GM23338 (cell line): ENCODE results near the gene SHISA7. TPM values are rescaled to one million over a fixed set of nuclear protein-coding genes. Genes with fewer than 3 reads are reported as not detected.

Source experiments
- ATAC-seq: fragments of 200-7000 bp; cut with Tn5 transposase; 3 replicates; pipeline ENCODE4 v1.9.1; 2020
- DNase-seq: peaks from one replicate; pipeline ENCODE4 v3.0.0-alpha.2; 2015; ENCODE audit warnings: low spot score
- H2AFZ ChIP-seq: fragments of 200-600 bp; sonication (generic); 2 replicates; pipeline ENCODE4 v1.8.0; 2016; ENCODE audit warnings: antibody characterized with exemption, mild to moderate bottlenecking, moderate library complexity
- H3F3A ChIP-seq: fragments of 200-600 bp; sonication (generic); replicated peaks from 2 replicates; pipeline ENCODE4 v1.8.0; 2017; ENCODE audit warnings: antibody characterized with exemption, mixed run types, low read depth
- H3K27ac ChIP-seq: fragments of 200-600 bp; sonication (generic); 2 replicates; pipeline ENCODE4 v1.6.1; 2016; ENCODE audit warnings: low read depth
- H3K27me3 ChIP-seq: fragments of 200-600 bp; sonication (generic); 2 replicates; pipeline ENCODE4 v1.8.0; 2016; ENCODE audit warnings: mild to moderate bottlenecking, mixed run types, moderate library complexity; ENCODE audit not compliant: insufficient read depth
- H3K36me3 ChIP-seq: fragments of 200-600 bp; sonication (generic); 2 replicates; pipeline ENCODE4 v1.8.0; 2016; ENCODE audit warnings: mild to moderate bottlenecking; ENCODE audit not compliant: insufficient read depth
- H3K4me1 ChIP-seq: fragments of 200-600 bp; sonication (generic); 2 replicates; pipeline ENCODE4 v1.8.0; 2016; ENCODE audit warnings: mild to moderate bottlenecking, moderate library complexity; ENCODE audit not compliant: insufficient read depth
- H3K4me2 ChIP-seq: fragments of 200-600 bp; sonication (generic); 2 replicates; pipeline ENCODE4 v1.7.1; 2017; ENCODE audit warnings: mixed run types
- H3K4me3 ChIP-seq: fragments of 200-600 bp; sonication (generic); 2 replicates; pipeline ENCODE4 v1.6.1; 2016; ENCODE audit warnings: mixed run types
- H3K79me2 ChIP-seq: fragments of 200-600 bp; sonication (generic); replicated peaks from 2 replicates; pipeline ENCODE4 v1.8.0; 2017; ENCODE audit warnings: mild to moderate bottlenecking; ENCODE audit not compliant: insufficient read depth
- H3K9me2 ChIP-seq: fragments of 200-600 bp; sonication (generic); 2 replicates; pipeline ENCODE4 v1.8.0; 2017; ENCODE audit not compliant: insufficient read depth
- H4K20me1 ChIP-seq: fragments of 200-600 bp; sonication (generic); replicated peaks from 2 replicates; pipeline ENCODE4 v1.8.0; 2017; ENCODE audit warnings: mild to moderate bottlenecking; ENCODE audit not compliant: insufficient read depth
- H3K27ac Mint-ChIP-seq: 2 replicates; pipeline ENCODE4 v1.8.0; 2020; ENCODE audit warnings: inconsistent platforms, mild to moderate bottlenecking, moderate library complexity, mixed read lengths
- H3K27me3 Mint-ChIP-seq: 3 replicates; pipeline ENCODE4 v1.8.0; 2022; ENCODE audit warnings: low read depth, mild to moderate bottlenecking, moderate library complexity, mixed read lengths, inconsistent platforms; ENCODE audit not compliant: insufficient read depth, poor library complexity
- H3K36me3 Mint-ChIP-seq: 3 replicates; pipeline ENCODE4 v1.8.0; 2021; ENCODE audit warnings: low read depth, mild to moderate bottlenecking, inconsistent platforms, moderate library complexity, mixed read lengths
- H3K4me1 Mint-ChIP-seq: 3 replicates; pipeline ENCODE4 v1.8.0; 2020; ENCODE audit warnings: mild to moderate bottlenecking, inconsistent platforms, mixed read lengths
- H3K4me3 Mint-ChIP-seq: 3 replicates; pipeline ENCODE4 v1.8.0; 2021; ENCODE audit warnings: moderate library complexity, mild to moderate bottlenecking, inconsistent platforms, mixed read lengths
- H3K9me3 Mint-ChIP-seq: 3 replicates; pipeline ENCODE4 v1.8.0; 2020; ENCODE audit warnings: moderate library complexity, mild to moderate bottlenecking, inconsistent platforms, mixed read lengths
- EZH2 ChIP-seq: fragments of 200-600 bp; sonication (generic); IDR thresholded peaks from one replicate; pipeline ENCODE4 v1.8.0; 2017; ENCODE audit warnings: antibody characterized with exemption, mild to moderate bottlenecking, low read depth; ENCODE audit not compliant: unreplicated experiment
- EZH2phosphoT487 ChIP-seq: fragments of 200-600 bp; sonication (generic); IDR thresholded peaks from one replicate; pipeline ENCODE4 v1.8.1; 2018; ENCODE audit warnings: antibody characterized with exemption; ENCODE audit not compliant: unreplicated experiment
- NANOG ChIP-seq: IDR thresholded peaks from 2 replicates; pipeline ENCODE4 v1.6.1; 2016; ENCODE audit warnings: antibody characterized with exemption, borderline replicate concordance
- POLR2AphosphoS5 ChIP-seq: IDR thresholded peaks from 2 replicates; pipeline ENCODE4 v1.6.1; 2016; ENCODE audit warnings: antibody characterized with exemption, low read depth
- ZNF114 ChIP-seq: fragments of 250-450 bp; sonication (Bioruptor Pico); IDR thresholded peaks from 2 replicates; pipeline ENCODE4 v1.5.0; 2020; ENCODE audit warnings: mild to moderate bottlenecking, moderate library complexity
- polyA plus RNA-seq: library from polyadenylated mRNA; unstranded; fragments of >200 nt; fragmentation: Nextera tagmentation; extraction: Ambion mirVana; gene quantifications from 2 replicates; pipeline ENCODE4 v1.2.1, GENCODE V29; 2016
- total RNA-seq: library from RNA; depleted of rRNA; stranded (reverse); fragments of >200 nt; shearing (Covaris generic); gene quantifications from 2 replicates; pipeline ENCODE4 v1.2.3, GENCODE V29; 2014
- TF ChIP-seq, protein P1 (sequence below), 2 experiments: fragments of 200-600 bp in 1 of 2; sonication (generic) in 1 of 2; conservative IDR thresholded peaks; 2 replicates each; pipeline versions ENCODE4 v1.5.1 to v1.6.1; 2016 to 2017; ENCODE audit warnings: antibody characterized with exemption in 2 of 2, low read depth in 2 of 2, mild to moderate bottlenecking in 2 of 2, moderate library complexity in 1 of 2
- TF ChIP-seq, protein P2 (sequence below): fragments of 250-450 bp; sonication (Bioruptor Pico); IDR thresholded peaks from 2 replicates; pipeline ENCODE4 v1.5.0; 2020; ENCODE audit warnings: mild to moderate bottlenecking, moderate library complexity

SHISA7 gene
- total and polyA plus RNA-seq, 2 experiments from 2014 or later, result 0.32 to 1.4 TPM

DNA sequence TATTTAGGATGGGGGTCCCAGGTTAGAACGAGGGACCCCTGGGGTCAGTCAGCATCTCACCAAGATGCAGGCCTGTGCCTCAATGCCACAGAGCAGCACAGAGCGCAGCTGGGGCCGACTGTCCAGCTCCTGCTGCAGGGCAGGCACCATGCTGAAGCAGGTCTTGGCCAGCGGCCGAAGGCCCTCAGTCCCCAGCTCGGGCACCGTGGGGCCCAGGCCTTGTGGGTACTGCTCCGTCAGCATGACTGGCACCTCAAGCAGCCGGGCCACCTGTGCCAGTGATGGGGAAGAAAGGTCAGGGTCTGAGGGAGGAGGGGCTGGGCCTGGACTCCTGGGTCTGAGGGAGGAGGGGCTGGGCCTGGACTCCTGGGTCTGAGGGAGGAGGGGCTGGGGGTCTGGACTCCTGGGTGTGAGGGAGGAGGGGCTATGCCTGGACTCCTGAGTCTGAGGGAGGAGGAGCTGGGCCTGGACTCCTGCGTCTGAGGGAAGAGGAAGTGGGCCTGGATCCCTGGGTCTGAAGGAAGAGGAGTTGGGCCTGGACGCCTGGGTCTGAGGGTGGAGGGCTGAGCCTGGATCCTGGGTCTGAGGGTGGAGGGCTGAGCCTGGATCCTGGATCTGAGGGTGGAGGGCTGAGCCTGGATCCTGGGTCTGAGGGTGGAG is 12.6 kb upstream of the SHISA7 start (continued):
- no peak for TF ChIP-seq ZNF114 (CRISPR knock-in tag)

DNA sequence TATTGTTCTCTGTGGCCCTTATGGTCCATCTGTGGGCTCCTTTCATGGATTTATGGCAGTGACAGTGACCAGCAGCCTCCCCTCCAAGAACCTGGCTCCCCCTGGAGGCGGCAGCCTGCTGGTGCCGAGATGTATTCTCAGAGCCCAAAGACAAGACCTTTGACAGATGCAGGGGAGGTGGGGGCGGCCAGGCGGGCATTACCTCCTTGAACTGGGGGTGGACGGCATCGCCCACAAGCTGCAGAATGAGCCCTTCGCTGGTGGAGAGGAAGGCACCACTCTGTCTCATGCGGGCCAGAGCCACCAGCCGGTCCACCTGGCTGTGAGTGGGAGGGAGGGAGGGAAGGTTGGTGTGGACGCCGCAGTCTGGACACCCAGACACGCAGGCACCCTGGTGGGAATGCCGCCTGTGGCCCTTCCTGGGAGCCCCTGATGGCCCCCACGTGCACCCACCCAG is 11.7 kb upstream of the SHISA7 start:
- TF ChIP-seq, protein P1, sequence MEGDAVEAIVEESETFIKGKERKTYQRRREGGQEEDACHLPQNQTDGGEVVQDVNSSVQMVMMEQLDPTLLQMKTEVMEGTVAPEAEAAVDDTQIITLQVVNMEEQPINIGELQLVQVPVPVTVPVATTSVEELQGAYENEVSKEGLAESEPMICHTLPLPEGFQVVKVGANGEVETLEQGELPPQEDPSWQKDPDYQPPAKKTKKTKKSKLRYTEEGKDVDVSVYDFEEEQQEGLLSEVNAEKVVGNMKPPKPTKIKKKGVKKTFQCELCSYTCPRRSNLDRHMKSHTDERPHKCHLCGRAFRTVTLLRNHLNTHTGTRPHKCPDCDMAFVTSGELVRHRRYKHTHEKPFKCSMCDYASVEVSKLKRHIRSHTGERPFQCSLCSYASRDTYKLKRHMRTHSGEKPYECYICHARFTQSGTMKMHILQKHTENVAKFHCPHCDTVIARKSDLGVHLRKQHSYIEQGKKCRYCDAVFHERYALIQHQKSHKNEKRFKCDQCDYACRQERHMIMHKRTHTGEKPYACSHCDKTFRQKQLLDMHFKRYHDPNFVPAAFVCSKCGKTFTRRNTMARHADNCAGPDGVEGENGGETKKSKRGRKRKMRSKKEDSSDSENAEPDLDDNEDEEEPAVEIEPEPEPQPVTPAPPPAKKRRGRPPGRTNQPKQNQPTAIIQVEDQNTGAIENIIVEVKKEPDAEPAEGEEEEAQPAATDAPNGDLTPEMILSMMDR (conservative IDR thresholded peaks at IDR 0.05; ENCODE audit: low read depth in 2 of 2), result peak; percentile 79 to 85
- TF ChIP-seq EZH2phosphoT487, result no peak
- no peak for TF ChIP-seq EZH2
- no peak for TF ChIP-seq NANOG
- DNase-seq (peak; percentile 85), ATAC-seq (peak; percentile 12)
- no peak overlapping the region for H3K27ac ChIP-seq
- H3K27me3 ChIP-seq, result peaks cover 26% of the 10 kb centered on the region
- H3K9me2 ChIP-seq, result no peaks in the 10 kb centered on the region
- peaks cover 14% of the 10 kb centered on the region for H3K4me1 Mint-ChIP-seq
- no peak overlapping the region for H2AFZ ChIP-seq
- no peak overlapping the region for H3K27ac Mint-ChIP-seq
- peaks cover 8% of the 10 kb centered on the region; the same call in 1 of the 2 replicates for H3K4me1 ChIP-seq
- H3K36me3 Mint-ChIP-seq, result peaks cover 15% of the 10 kb centered on the region
- no peaks in the 10 kb centered on the region for H3K36me3 ChIP-seq
- H3F3A ChIP-seq, result no peaks in the 10 kb centered on the region
- no peaks in the 10 kb centered on the region for H3K9me3 Mint-ChIP-seq
- H3K4me2 ChIP-seq, result no peak overlapping the region
- peaks cover 31% of the 10 kb centered on the region for H3K27me3 Mint-ChIP-seq
- no peaks in the 10 kb centered on the region; the same call in 1 of the 2 replicates for H4K20me1 ChIP-seq
- no peak overlapping the region for H3K4me3 ChIP-seq
- peaks cover 13% of the 10 kb centered on the region; the same call in 1 of the 2 replicates for H3K79me2 ChIP-seq
- H3K4me3 Mint-ChIP-seq, result no peak overlapping the region

DNA sequence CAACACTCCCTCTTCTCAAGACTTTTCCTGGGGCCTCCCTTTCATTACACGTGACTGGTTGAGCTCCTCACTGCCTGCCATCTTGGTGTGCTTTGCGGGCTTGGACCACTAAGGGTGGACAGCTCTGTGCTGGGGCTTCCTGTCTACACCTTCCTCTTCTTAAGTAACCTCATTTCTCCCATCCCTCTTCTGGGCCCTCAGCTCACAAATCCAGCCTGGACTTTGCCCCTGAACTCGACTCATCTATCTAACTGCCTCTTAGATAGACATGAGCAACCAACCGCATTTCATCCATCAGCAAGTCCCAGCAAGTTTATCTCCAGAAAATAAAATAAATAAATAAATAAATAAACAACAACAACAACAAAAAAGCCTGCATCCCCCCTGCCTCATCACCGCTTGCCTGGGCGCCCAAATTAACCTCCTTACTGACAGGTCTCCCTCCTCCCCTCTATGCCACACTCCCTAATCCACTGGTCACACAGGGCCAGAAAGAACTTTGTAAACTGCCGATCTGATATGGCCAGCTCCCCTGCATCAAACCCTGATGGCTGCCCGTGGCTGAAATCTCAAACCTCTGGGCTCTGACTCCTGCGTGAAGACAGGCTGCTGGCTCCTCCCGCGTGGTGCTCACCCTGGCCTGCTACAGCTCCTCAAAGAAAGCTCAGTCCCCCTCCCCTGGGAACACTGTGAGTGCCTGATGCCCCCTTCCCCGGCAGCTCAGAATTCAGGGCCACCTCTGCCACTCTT is 10.6 kb upstream of the SHISA7 start:
- Histone ChIP-seq H3K79me2 (peaks cover 2% of the 10 kb centered on the region; the same call in 1 of the 2 replicates), H4K20me1 (no peaks in the 10 kb centered on the region; the same call in 1 of the 2 replicates), H3K4me3 (no peak overlapping the region), H3K27me3 (peaks cover 36% of the 10 kb centered on the region), H3K4me1 (peaks cover 8% of the 10 kb centered on the region; the same call in 1 of the 2 replicates), H3F3A (no peaks in the 10 kb centered on the region), H3K27ac (no peak overlapping the region), H3K36me3 (no peaks in the 10 kb centered on the region), H3K9me2 (no peaks in the 10 kb centered on the region), H2AFZ (no peak overlapping the region), H3K4me2 (no peak overlapping the region)
- DNase-seq (no peak), ATAC-seq (no peak)
- Mint-ChIP-seq H3K4me3 (peak overlapping the region; percentile 77; the same call in 1 of the 3 replicates), H3K27ac (no peak overlapping the region), H3K4me1 (peaks cover 11% of the 10 kb centered on the region), H3K27me3 (peaks cover 31% of the 10 kb centered on the region), H3K9me3 (no peaks in the 10 kb centered on the region), H3K36me3 (peaks cover 15% of the 10 kb centered on the region)
- TF ChIP-seq POLR2AphosphoS5, result no peak
- TF ChIP-seq, protein P1 (conservative IDR thresholded peaks at IDR 0.05; ENCODE audit: low read depth in 2 of 2), result no peak
- TF ChIP-seq, protein P2, sequence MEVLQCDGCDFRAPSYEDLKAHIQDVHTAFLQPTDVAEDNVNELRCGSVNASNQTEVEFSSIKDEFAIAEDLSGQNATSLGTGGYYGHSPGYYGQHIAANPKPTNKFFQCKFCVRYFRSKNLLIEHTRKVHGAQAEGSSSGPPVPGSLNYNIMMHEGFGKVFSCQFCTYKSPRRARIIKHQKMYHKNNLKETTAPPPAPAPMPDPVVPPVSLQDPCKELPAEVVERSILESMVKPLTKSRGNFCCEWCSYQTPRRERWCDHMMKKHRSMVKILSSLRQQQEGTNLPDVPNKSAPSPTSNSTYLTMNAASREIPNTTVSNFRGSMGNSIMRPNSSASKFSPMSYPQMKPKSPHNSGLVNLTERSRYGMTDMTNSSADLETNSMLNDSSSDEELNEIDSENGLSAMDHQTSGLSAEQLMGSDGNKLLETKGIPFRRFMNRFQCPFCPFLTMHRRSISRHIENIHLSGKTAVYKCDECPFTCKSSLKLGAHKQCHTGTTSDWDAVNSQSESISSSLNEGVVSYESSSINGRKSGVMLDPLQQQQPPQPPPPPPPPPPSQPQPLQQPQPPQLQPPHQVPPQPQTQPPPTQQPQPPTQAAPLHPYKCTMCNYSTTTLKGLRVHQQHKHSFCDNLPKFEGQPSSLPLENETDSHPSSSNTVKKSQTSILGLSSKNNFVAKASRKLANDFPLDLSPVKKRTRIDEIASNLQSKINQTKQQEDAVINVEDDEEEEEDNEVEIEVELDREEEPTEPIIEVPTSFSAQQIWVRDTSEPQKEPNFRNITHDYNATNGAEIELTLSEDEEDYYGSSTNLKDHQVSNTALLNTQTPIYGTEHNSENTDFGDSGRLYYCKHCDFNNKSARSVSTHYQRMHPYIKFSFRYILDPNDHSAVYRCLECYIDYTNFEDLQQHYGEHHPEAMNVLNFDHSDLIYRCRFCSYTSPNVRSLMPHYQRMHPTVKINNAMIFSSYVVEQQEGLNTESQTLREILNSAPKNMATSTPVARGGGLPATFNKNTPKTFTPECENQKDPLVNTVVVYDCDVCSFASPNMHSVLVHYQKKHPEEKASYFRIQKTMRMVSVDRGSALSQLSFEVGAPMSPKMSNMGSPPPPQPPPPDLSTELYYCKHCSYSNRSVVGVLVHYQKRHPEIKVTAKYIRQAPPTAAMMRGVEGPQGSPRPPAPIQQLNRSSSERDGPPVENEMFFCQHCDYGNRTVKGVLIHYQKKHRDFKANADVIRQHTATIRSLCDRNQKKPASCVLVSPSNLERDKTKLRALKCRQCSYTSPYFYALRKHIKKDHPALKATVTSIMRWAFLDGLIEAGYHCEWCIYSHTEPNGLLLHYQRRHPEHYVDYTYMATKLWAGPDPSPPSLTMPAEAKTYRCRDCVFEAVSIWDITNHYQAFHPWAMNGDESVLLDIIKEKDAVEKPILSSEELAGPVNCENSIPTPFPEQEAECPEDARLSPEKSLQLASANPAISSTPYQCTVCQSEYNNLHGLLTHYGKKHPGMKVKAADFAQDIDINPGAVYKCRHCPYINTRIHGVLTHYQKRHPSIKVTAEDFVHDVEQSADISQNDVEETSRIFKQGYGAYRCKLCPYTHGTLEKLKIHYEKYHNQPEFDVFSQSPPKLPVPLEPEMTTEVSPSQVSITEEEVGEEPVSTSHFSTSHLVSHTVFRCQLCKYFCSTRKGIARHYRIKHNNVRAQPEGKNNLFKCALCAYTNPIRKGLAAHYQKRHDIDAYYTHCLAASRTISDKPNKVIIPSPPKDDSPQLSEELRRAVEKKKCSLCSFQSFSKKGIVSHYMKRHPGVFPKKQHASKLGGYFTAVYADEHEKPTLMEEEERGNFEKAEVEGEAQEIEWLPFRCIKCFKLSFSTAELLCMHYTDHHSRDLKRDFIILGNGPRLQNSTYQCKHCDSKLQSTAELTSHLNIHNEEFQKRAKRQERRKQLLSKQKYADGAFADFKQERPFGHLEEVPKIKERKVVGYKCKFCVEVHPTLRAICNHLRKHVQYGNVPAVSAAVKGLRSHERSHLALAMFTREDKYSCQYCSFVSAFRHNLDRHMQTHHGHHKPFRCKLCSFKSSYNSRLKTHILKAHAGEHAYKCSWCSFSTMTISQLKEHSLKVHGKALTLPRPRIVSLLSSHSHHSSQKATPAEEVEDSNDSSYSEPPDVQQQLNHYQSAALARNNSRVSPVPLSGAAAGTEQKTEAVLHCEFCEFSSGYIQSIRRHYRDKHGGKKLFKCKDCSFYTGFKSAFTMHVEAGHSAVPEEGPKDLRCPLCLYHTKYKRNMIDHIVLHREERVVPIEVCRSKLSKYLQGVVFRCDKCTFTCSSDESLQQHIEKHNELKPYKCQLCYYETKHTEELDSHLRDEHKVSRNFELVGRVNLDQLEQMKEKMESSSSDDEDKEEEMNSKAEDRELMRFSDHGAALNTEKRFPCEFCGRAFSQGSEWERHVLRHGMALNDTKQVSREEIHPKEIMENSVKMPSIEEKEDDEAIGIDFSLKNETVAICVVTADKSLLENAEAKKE, result no peak
- no peak for TF ChIP-seq EZH2
